B cell (primary cell): ENCODE measurements around the gene BRD4. TPM values are rescaled to one million over a fixed set of nuclear protein-coding genes. Genes with fewer than 3 reads are reported as not detected.
A peak's percentile ranks its signal among the peaks of the same experiment; 100 is the strongest.

Experiments
- ATAC-seq: fragments of 200-7000 bp; cut with Tn5 transposase; one replicate; pipeline ENCODE4 v1.10.0; 2021; ENCODE audit warnings: low read depth, mild to moderate bottlenecking, moderate number of reproducible peaks, moderate library complexity
- CTCF ChIA-PET: fragments of 350-600 bp; sonication (Branson Sonifier 250); formaldehyde crosslinking; loops from one replicate; lab custom pipeline; 2021; ENCODE audit warnings: antibody characterized with exemption, inconsistent platforms; lab: Charles Lee
- POLR2A ChIA-PET: fragments of 350-600 bp; sonication (Branson Sonifier 250); formaldehyde crosslinking; loops from one replicate; lab custom pipeline; 2021; ENCODE audit warnings: antibody characterized with exemption; lab: Charles Lee
- DNase-seq: peaks from one replicate; pipeline ENCODE4 v3.0.0; 2013
- H2AFZ ChIP-seq: 2 replicates; pipeline ENCODE4 v1.6.1; 2012; ENCODE audit warnings: mild to moderate bottlenecking, low read depth, low read length; ENCODE audit not compliant: insufficient read depth, poor library complexity, severe bottlenecking
- H3K27ac ChIP-seq, 2 donors: 1 replicate in 1 of 2; 2 replicates in 1 of 2; pipeline ENCODE4 v1.5.1; 2012 to 2013; ENCODE audit warnings: low read length in 2 of 2, mild to moderate bottlenecking in 2 of 2, moderate library complexity in 1 of 2
- H3K27me3 ChIP-seq, 4 experiments: fragments of 200-600 bp in 1 of 4; sonication (generic) in 1 of 4; replicated peaks in 1 of 4; 1 replicate in 2 of 4; 2 replicates in 2 of 4; pipeline versions ENCODE4 v1.6.1 to v1.7.0; 2013 to 2016; ENCODE audit warnings: low read length in 3 of 4, mild to moderate bottlenecking in 2 of 4, mixed read lengths in 1 of 4, moderate library complexity in 1 of 4; ENCODE audit not compliant: insufficient read depth in 4 of 4, control insufficient read depth in 3 of 4; ENCODE audit errors: control extremely low read depth in 1 of 4
- H3K36me3 ChIP-seq, 2 experiments: replicated peaks in 1 of 2; 1 replicate in 1 of 2; 2 replicates in 1 of 2; pipeline versions ENCODE4 v1.6.1 to v1.7.1; 2013; ENCODE audit warnings: low read length in 1 of 2; ENCODE audit not compliant: insufficient read depth in 2 of 2, control insufficient read depth in 1 of 2; ENCODE audit errors: control extremely low read depth in 1 of 2, extremely low read depth in 1 of 2
- H3K4me1 ChIP-seq, 2 donors: fragments of 200-600 bp in 1 of 2; sonication (generic) in 1 of 2; 1 replicate in 1 of 2; 2 replicates in 1 of 2; pipeline versions ENCODE4 v1.5.1 to v1.6.1; 2013 to 2017; ENCODE audit warnings: low read length in 2 of 2; ENCODE audit not compliant: control insufficient read depth in 2 of 2, insufficient read depth in 2 of 2
- H3K4me2 ChIP-seq: replicated peaks from 2 replicates; pipeline ENCODE3; 2012; ENCODE audit warnings: mild to moderate bottlenecking, low read depth, low read length; ENCODE audit not compliant: poor library complexity, severe bottlenecking
- H3K4me3 ChIP-seq, 5 experiments: fragments of 200-600 bp in 1 of 5; sonication (generic) in 1 of 5; 1 replicate in 3 of 5; 2 replicates in 2 of 5; pipeline versions ENCODE4 v1.5.1 to v1.7.0; 2011 to 2016; ENCODE audit warnings: low read length in 4 of 5, mild to moderate bottlenecking in 4 of 5, low read depth in 2 of 5, control low read depth in 1 of 5, moderate library complexity in 1 of 5; ENCODE audit not compliant: insufficient read depth in 1 of 5; ENCODE audit errors: control extremely low read depth in 1 of 5, extremely low read depth in 1 of 5
- H3K79me2 ChIP-seq: fragments of 200-600 bp; sonication (generic); one replicate; pipeline ENCODE4 v1.6.0; 2016; ENCODE audit warnings: low read length; ENCODE audit not compliant: control insufficient read depth, insufficient read depth
- H3K9ac ChIP-seq: fragments of 200-600 bp; sonication (generic); 2 replicates; pipeline ENCODE4 v1.6.1; 2017; ENCODE audit warnings: mild to moderate bottlenecking, low read length, moderate library complexity
- H3K9me3 ChIP-seq, 3 donors: one replicate each; pipeline versions ENCODE4 v1.6.1 to v1.7.1; 2013; ENCODE audit warnings: low read length in 2 of 3; ENCODE audit not compliant: control insufficient read depth in 2 of 3, insufficient read depth in 1 of 3; ENCODE audit errors: control extremely low read depth in 1 of 3
- H4K20me1 ChIP-seq: 2 replicates; pipeline ENCODE4 v1.6.0; 2012; ENCODE audit warnings: mild to moderate bottlenecking, low read length; ENCODE audit not compliant: insufficient read depth, control insufficient read depth, poor library complexity, severe bottlenecking
- H3K27ac Mint-ChIP-seq: one replicate; pipeline ENCODE4 v1.8.0; 2021; ENCODE audit warnings: mixed read lengths
- H3K27me3 Mint-ChIP-seq: one replicate; pipeline ENCODE4 v1.8.0; 2021; ENCODE audit warnings: mixed read lengths
- H3K4me1 Mint-ChIP-seq: one replicate; pipeline ENCODE4 v1.8.0; 2021; ENCODE audit warnings: mixed read lengths
- H3K4me3 Mint-ChIP-seq: one replicate; pipeline ENCODE4 v1.8.0; 2021; ENCODE audit warnings: mixed read lengths
- H3K9me3 Mint-ChIP-seq: one replicate; pipeline ENCODE4 v1.8.0; 2022; ENCODE audit warnings: mixed read lengths; ENCODE audit not compliant: insufficient read depth
- EZH2 ChIP-seq: IDR thresholded peaks from 2 replicates; pipeline ENCODE4 v1.6.1; 2012; ENCODE audit warnings: borderline replicate concordance, low read depth, mild to moderate bottlenecking, moderate library complexity, low read length; ENCODE audit not compliant: insufficient read depth, poor library complexity, severe bottlenecking
- WGBS: methylation state at CpG from one replicate; pipeline ENCODE4 v1.1.5; 2013; ENCODE audit warnings: missing lambda C conversion rate; ENCODE audit not compliant: insufficient coverage; 5-methylcytosine and 5-hydroxymethylcytosine counted together
- intact Hi-C: fragments of 100-400 bp; cut with micrococcal nuclease; formaldehyde crosslinking; loops from one replicate; pipeline ENCODE4 v1.10.0; 2022
- polyA plus RNA-seq: library from polyadenylated mRNA; depleted of rRNA; stranded (reverse); fragments of >200 nt; gene quantifications from 2 replicates; pipeline ENCODE4 v1.2.3, GENCODE V29; 2012
- total RNA-seq, 2 donors: library from RNA; stranded (reverse); fragments of 120-200 nt in 1 of 2; gene quantifications; 1 replicate in 1 of 2; 2 replicates in 1 of 2; pipeline versions ENCODE4 v1.2.3 to v1.2.4, GENCODE V29; 2013 to 2022
- TF ChIP-seq, protein P1 (sequence below): fragments of 200-600 bp; IDR thresholded peaks from one replicate; pipeline ENCODE4 v1.8.0; 2022; ENCODE audit warnings: antibody characterized with exemption, mild to moderate bottlenecking

Gene BRD4
- total and polyA plus RNA-seq, 2 donors (not counting 1 experiment from before 2014, with no cell fraction given): 30.7 to 209 TPM

DNA sequence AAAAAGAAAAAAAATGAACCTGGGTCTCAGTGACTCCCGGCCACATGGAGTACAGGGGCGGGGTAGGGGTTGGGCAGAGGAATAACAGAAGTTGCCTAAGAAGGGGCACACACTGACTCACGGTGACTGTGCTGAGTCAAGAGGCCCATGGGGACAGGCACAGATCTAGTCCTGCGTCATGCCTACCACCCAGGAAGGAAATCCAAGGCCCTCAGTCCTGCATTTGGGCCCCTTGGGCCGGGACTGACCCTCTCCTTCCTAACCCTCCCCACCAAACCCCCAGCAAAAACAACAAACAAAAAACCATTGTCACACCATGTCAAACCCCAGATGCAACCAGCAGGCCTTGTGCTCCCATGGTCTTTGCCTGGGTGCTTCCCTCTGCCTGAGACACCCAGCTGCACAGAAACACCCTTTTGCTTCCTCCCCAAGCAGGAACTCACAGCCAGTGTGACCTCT is 122.0 kb downstream of the BRD4 start:
- Mint-ChIP-seq H3K4me3 (no peak overlapping the region), H3K4me1 (no peaks in the 10 kb centered on the region), H3K9me3 (no peaks in the 10 kb centered on the region), H3K27ac (no peak overlapping the region), H3K27me3 (peaks cover 13% of the 10 kb centered on the region)
- Histone ChIP-seq H3K9ac (no peak overlapping the region), H3K79me2 (no peaks in the 10 kb centered on the region), H3K27me3 (peaks cover 0 to 6% (median 0%) of the 10 kb centered on the region in 4 experiments), H4K20me1 (no peaks in the 10 kb centered on the region), H2AFZ (no peak overlapping the region), H3K27ac (no peak overlapping the region), H3K4me1 (no peaks in the 10 kb centered on the region), H3K36me3 (no peaks in the 10 kb centered on the region), H3K9me3 (no peaks in the 10 kb centered on the region), H3K4me3 (no peak overlapping the region), H3K4me2 (no peak overlapping the region)
- TF ChIP-seq EZH2: no peak
- TF ChIP-seq, protein P1, sequence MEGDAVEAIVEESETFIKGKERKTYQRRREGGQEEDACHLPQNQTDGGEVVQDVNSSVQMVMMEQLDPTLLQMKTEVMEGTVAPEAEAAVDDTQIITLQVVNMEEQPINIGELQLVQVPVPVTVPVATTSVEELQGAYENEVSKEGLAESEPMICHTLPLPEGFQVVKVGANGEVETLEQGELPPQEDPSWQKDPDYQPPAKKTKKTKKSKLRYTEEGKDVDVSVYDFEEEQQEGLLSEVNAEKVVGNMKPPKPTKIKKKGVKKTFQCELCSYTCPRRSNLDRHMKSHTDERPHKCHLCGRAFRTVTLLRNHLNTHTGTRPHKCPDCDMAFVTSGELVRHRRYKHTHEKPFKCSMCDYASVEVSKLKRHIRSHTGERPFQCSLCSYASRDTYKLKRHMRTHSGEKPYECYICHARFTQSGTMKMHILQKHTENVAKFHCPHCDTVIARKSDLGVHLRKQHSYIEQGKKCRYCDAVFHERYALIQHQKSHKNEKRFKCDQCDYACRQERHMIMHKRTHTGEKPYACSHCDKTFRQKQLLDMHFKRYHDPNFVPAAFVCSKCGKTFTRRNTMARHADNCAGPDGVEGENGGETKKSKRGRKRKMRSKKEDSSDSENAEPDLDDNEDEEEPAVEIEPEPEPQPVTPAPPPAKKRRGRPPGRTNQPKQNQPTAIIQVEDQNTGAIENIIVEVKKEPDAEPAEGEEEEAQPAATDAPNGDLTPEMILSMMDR: no peak
- ATAC-seq (no peak), DNase-seq (no peak)
- POLR2A ChIA-PET: no interaction called here
- intact Hi-C loops: no loop called here
- CTCF ChIA-PET: no interaction called here
- 38% methylated on average over 5 of the region's 5 CpGs for WGBS

DNA sequence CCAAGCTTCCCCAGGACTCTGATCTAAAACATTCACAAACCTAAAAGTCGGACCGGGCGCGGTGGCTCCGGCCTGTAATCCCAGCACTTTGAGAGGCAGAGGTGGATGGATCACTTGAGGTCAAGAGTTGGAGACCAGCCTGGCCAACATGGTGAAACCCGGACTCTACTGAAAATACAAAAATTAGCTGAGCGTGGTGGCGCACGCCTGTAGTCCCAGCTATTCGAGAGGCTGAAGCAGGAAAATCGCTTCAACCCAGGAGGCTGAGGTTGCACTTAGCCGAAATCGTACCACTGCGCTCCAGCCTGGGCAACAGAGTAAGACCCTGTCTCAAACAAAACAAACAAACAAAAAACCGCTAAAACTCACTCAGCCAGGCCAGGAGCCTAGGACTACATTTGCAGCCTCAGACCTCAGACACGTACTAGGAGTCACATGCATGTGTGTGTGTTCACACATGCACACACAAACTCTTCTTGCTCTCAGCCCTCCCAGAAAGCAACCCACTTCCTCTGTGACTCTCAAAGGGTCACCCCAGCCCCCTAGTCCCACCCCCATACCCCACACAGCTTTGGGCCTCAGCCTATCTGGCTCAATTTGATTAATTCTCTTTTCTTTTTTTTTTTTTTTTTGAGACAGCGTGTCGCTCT is 130.8 kb downstream of the BRD4 start:
- Mint-ChIP-seq H3K27ac (peak overlapping the region; percentile 15), H3K9me3 (no peaks in the 10 kb centered on the region), H3K27me3 (peaks cover 56% of the 10 kb centered on the region), H3K4me3 (peak overlapping the region; percentile 63), H3K4me1 (peaks cover 20% of the 10 kb centered on the region)
- no peak overlapping the region for H3K27ac ChIP-seq
- ChIA-PET POLR2A (no interaction called here), CTCF (no interaction called here)
- H3K27me3 ChIP-seq: peaks cover 0 to 53% (median 16%) of the 10 kb centered on the region in 4 experiments
- no peaks in the 10 kb centered on the region for H4K20me1 ChIP-seq
- no peak overlapping the region for H2AFZ ChIP-seq
- H3K4me3 ChIP-seq: no peak overlapping the region
- H3K4me2 ChIP-seq: peak overlapping the region; percentile 81
- 92% methylated on average over 15 of the region's 18 CpGs for WGBS
- TF ChIP-seq EZH2: no peak
- TF ChIP-seq, protein P1: no peak
- no peak overlapping the region for H3K9ac ChIP-seq
- H3K4me1 ChIP-seq: peaks cover 14 to 15% of the 10 kb centered on the region in 2 donors
- H3K79me2 ChIP-seq: no peaks in the 10 kb centered on the region
- intact Hi-C loops: no loop called here
- peaks cover 0 to 11% (median 0%) of the 10 kb centered on the region in 3 donors for H3K9me3 ChIP-seq
- no peaks in the 10 kb centered on the region for H3K36me3 ChIP-seq
- ATAC-seq: no peak
- no peak for DNase-seq
